CD4-positive, alpha-beta T cell (primary cell): ENCODE results near the gene IL1RAPL2. TPM values are rescaled to one million over a fixed set of nuclear protein-coding genes. Genes with fewer than 3 reads are reported as not detected.

Experiments used
- ATAC-seq: fragments of 200-7000 bp; cut with Tn5 transposase; one replicate; pipeline ENCODE4 v1.10.0; 2022; ENCODE audit warnings: mild to moderate bottlenecking; ENCODE audit not compliant: poor library complexity
- CTCF ChIA-PET: fragments of 350-600 bp; sonication (Branson Sonifier 250); formaldehyde crosslinking; loops from one replicate; lab custom pipeline; 2021; ENCODE audit warnings: antibody characterized with exemption, inconsistent platforms; lab: Charles Lee
- POLR2A ChIA-PET: fragments of 350-600 bp; sonication (Branson Sonifier 250); formaldehyde crosslinking; loops from one replicate; lab custom pipeline; 2021; ENCODE audit warnings: antibody characterized with exemption, inconsistent platforms; lab: Charles Lee
- DNase-seq, 14 experiments: peaks; one replicate each; pipeline ENCODE4 v3.0.0-alpha.2; 2013 to 2020; ENCODE audit warnings: mixed read lengths in 2 of 14
- H3K27ac ChIP-seq, 2 donors: one replicate each; pipeline versions ENCODE4 v1.5.1 to v1.7.0; 2013; ENCODE audit warnings: low read length in 2 of 2, low read depth in 1 of 2, mild to moderate bottlenecking in 1 of 2
- H3K27me3 ChIP-seq, 2 experiments: 1 replicate in 1 of 2; 2 replicates in 1 of 2; pipeline versions ENCODE4 v1.6.1 to v1.7.0; 2013; ENCODE audit warnings: low read length in 2 of 2, control low read depth in 1 of 2, mild to moderate bottlenecking in 1 of 2, moderate library complexity in 1 of 2; ENCODE audit not compliant: insufficient read depth in 2 of 2, control insufficient read depth in 1 of 2
- H3K36me3 ChIP-seq: one replicate; pipeline ENCODE4 v1.6.1; 2013; ENCODE audit warnings: low read length, control low read depth; ENCODE audit not compliant: insufficient read depth
- H3K4me1 ChIP-seq: one replicate; pipeline ENCODE4 v1.6.1; 2013; ENCODE audit warnings: low read length, control low read depth; ENCODE audit not compliant: insufficient read depth
- H3K4me3 ChIP-seq: one replicate; pipeline ENCODE4 v1.5.1; 2013; ENCODE audit warnings: mild to moderate bottlenecking, low read length, moderate library complexity
- H3K9me3 ChIP-seq, 2 experiments: 1 replicate in 1 of 2; 2 replicates in 1 of 2; pipeline versions ENCODE4 v1.6.1 to v1.7.0; 2013; ENCODE audit warnings: low read length in 2 of 2, mild to moderate bottlenecking in 2 of 2, control low read depth in 1 of 2, moderate library complexity in 1 of 2; ENCODE audit not compliant: control insufficient read depth in 1 of 2, insufficient read depth in 1 of 2
- H3K27ac Mint-ChIP-seq: one replicate; pipeline ENCODE4 v1.8.0; 2020; ENCODE audit warnings: mixed read lengths
- H3K27me3 Mint-ChIP-seq: one replicate; pipeline ENCODE4 v1.8.0; 2021; ENCODE audit warnings: mixed read lengths
- H3K36me3 Mint-ChIP-seq: one replicate; pipeline ENCODE4 v1.8.0; 2021; ENCODE audit warnings: low read depth, mixed read lengths
- H3K4me1 Mint-ChIP-seq: one replicate; pipeline ENCODE4 v1.8.0; 2021; ENCODE audit warnings: low read depth, mixed read lengths
- H3K4me3 Mint-ChIP-seq: one replicate; pipeline ENCODE4 v1.8.0; 2020; ENCODE audit warnings: mild to moderate bottlenecking, mixed read lengths
- H3K9me3 Mint-ChIP-seq: one replicate; pipeline ENCODE4 v1.8.0; 2020; ENCODE audit warnings: mixed read lengths
- CTCF ChIP-seq: fragments of 200-600 bp; IDR thresholded peaks from one replicate; pipeline ENCODE4 v1.8.0; 2022; ENCODE audit warnings: antibody characterized with exemption, mild to moderate bottlenecking
- intact Hi-C, 2 experiments: fragments of 100-400 bp; cut with DNase I in 1 of 2; cut with micrococcal nuclease in 1 of 2; formaldehyde crosslinking; loops; one replicate each; pipeline versions ENCODE4 v1.15.1 to v1.9.0; 2023 to 2025; cut with DNase I, micrococcal nuclease
- total RNA-seq, 174 experiments: library from RNA in 2 of 174; stranded (reverse) in 2 of 174; gene quantifications; one replicate each; pipeline ENCODE4 v1.2.3 and lab custom pipeline; 2021 to 2026

The IL1RAPL2 gene
- total RNA-seq, 2 experiments from 2014 or later, result not detected

- Mint-ChIP-seq H3K27ac (no peak overlapping the region), H3K9me3 (peaks cover 2% of the 10 kb centered on the region), H3K27me3 (no peaks in the 10 kb centered on the region), H3K4me3 (no peak overlapping the region), H3K4me1 (no peaks in the 10 kb centered on the region), H3K36me3 (no peaks in the 10 kb centered on the region)
- no peaks in the 10 kb centered on the region for H3K36me3 ChIP-seq
- intact Hi-C loops, result no loop called here
- H3K27ac ChIP-seq, result no peak overlapping the region
- no peak for TF ChIP-seq CTCF
- ChIA-PET CTCF (no interaction called here), POLR2A (no interaction called here)
- no peak overlapping the region for H3K4me3 ChIP-seq
- H3K27me3 ChIP-seq, result no peaks in the 10 kb centered on the region
- DNase-seq, result no peak
- H3K4me1 ChIP-seq, result no peaks in the 10 kb centered on the region
- ATAC-seq, result no peak
- H3K9me3 ChIP-seq, result no peaks in the 10 kb centered on the region
These were observed 917.0 kb downstream of the IL1RAPL2 start for GRCh38 chrX:105483011-105483410.

- no peaks in the 10 kb centered on the region for H3K27me3 Mint-ChIP-seq
- no peak for ATAC-seq
These were observed 922.7 kb downstream of the IL1RAPL2 start for GRCh38 chrX:105488716-105489115.

GRCh38 chrX:105495376-105495775, 929.4 kb downstream of the IL1RAPL2 start:
- ChIA-PET CTCF (no interaction called here), POLR2A (no interaction called here)
- Histone ChIP-seq H3K27ac (no peak overlapping the region), H3K9me3 (no peaks in the 10 kb centered on the region), H3K27me3 (no peaks in the 10 kb centered on the region), H3K36me3 (no peaks in the 10 kb centered on the region), H3K4me1 (no peaks in the 10 kb centered on the region), H3K4me3 (no peak overlapping the region)
- DNase-seq (no peak), ATAC-seq (no peak)
- peaks cover 4% of the 10 kb centered on the region for H3K9me3 Mint-ChIP-seq
- no peaks in the 10 kb centered on the region for H3K36me3 Mint-ChIP-seq
- H3K27me3 Mint-ChIP-seq, result no peaks in the 10 kb centered on the region
- H3K4me1 Mint-ChIP-seq, result no peaks in the 10 kb centered on the region
- intact Hi-C loops, result no loop called here
- H3K27ac Mint-ChIP-seq, result no peak overlapping the region
- H3K4me3 Mint-ChIP-seq, result no peak overlapping the region
- no peak for TF ChIP-seq CTCF

More at GRCh38 chrX:105488716-105489115, 922.7 kb downstream of the IL1RAPL2 start:
- H3K4me3 Mint-ChIP-seq, result no peak overlapping the region
- POLR2A ChIA-PET, result no interaction called here
- no peak overlapping the region for H3K27ac Mint-ChIP-seq
- Histone ChIP-seq H3K4me3 (no peak overlapping the region), H3K4me1 (no peaks in the 10 kb centered on the region), H3K27me3 (no peaks in the 10 kb centered on the region), H3K27ac (no peak overlapping the region), H3K9me3 (no peaks in the 10 kb centered on the region), H3K36me3 (no peaks in the 10 kb centered on the region)
- TF ChIP-seq CTCF, result no peak
- intact Hi-C loops, result no loop called here
- H3K36me3 Mint-ChIP-seq, result no peaks in the 10 kb centered on the region
- no peaks in the 10 kb centered on the region for H3K9me3 Mint-ChIP-seq
- CTCF ChIA-PET, result no interaction called here
- no peaks in the 10 kb centered on the region for H3K4me1 Mint-ChIP-seq
- no peak for DNase-seq
